H9 (cell line): ENCODE data around the gene KCNAB1. TPM values are rescaled to one million over a fixed set of nuclear protein-coding genes. Genes with fewer than 3 reads are reported as not detected.

Source experiments
- DNase-seq: peaks from one replicate; pipeline ENCODE4 v3.0.0-alpha.2; 2017
- H2AFZ ChIP-seq: one replicate; pipeline ENCODE4 v1.6.1; 2013; ENCODE audit warnings: mild to moderate bottlenecking, low read length, control low read depth, moderate library complexity
- H2AK5ac ChIP-seq: 2 replicates; pipeline ENCODE4 v1.6.1; 2013; ENCODE audit warnings: low read length, control low read depth, mixed read lengths; ENCODE audit not compliant: insufficient read length
- H2BK120ac ChIP-seq: one replicate; pipeline ENCODE4 v1.6.1; 2013; ENCODE audit warnings: low read depth, mild to moderate bottlenecking, low read length, control low read depth, inconsistent platforms; ENCODE audit not compliant: poor library complexity, severe bottlenecking
- H2BK12ac ChIP-seq: 2 replicates; pipeline ENCODE4 v1.6.1; 2013; ENCODE audit warnings: low read length, control low read depth, mixed read lengths, low read depth; ENCODE audit not compliant: insufficient read length
- H2BK15ac ChIP-seq: 2 replicates; pipeline ENCODE4 v1.6.1; 2013; ENCODE audit warnings: low read depth, low read length, control low read depth
- H2BK20ac ChIP-seq: one replicate; pipeline ENCODE4 v1.6.1; 2013; ENCODE audit warnings: low read depth, mild to moderate bottlenecking, low read length, control low read depth, inconsistent platforms; ENCODE audit not compliant: poor library complexity, severe bottlenecking
- H2BK5ac ChIP-seq: 2 replicates; pipeline ENCODE4 v1.6.1; 2013; ENCODE audit warnings: low read length, control low read depth, mixed read lengths; ENCODE audit not compliant: insufficient read length
- H3K14ac ChIP-seq: 2 replicates; pipeline ENCODE4 v1.6.1; 2013; ENCODE audit warnings: low read length, control low read depth; ENCODE audit not compliant: insufficient read depth
- H3K18ac ChIP-seq: 2 replicates; pipeline ENCODE4 v1.6.1; 2013; ENCODE audit warnings: low read depth, mild to moderate bottlenecking, mixed read lengths, low read length, control low read depth; ENCODE audit not compliant: insufficient read length
- H3K23ac ChIP-seq: 2 replicates; pipeline ENCODE4 v1.6.1; 2013; ENCODE audit warnings: low read length, control low read depth, mixed read lengths, low read depth; ENCODE audit not compliant: insufficient read length
- H3K23me2 ChIP-seq: 2 replicates; pipeline ENCODE4 v1.6.1; 2013; ENCODE audit warnings: low read depth, mild to moderate bottlenecking, mixed read lengths, low read length, control low read depth; ENCODE audit not compliant: insufficient read length, poor library complexity, severe bottlenecking
- H3K27ac ChIP-seq: 2 replicates; pipeline ENCODE4 v1.5.1; 2013; ENCODE audit warnings: low read length, control low read depth, mixed read lengths, low read depth; ENCODE audit not compliant: insufficient read length
- H3K27me3 ChIP-seq: 2 replicates; pipeline ENCODE4 v1.6.1; 2013; ENCODE audit warnings: low read length, control low read depth, inconsistent platforms; ENCODE audit not compliant: insufficient read depth
- H3K4ac ChIP-seq: 2 replicates; pipeline ENCODE4 v1.6.1; 2013; ENCODE audit warnings: low read depth, mild to moderate bottlenecking, control low read depth, inconsistent platforms, low read length, moderate library complexity
- H3K4me1 ChIP-seq: 2 replicates; pipeline ENCODE4 v1.6.1; 2013; ENCODE audit warnings: low read length, control low read depth, inconsistent platforms; ENCODE audit not compliant: insufficient read depth
- H3K4me2 ChIP-seq: 2 replicates; pipeline ENCODE4 v1.6.1; 2013; ENCODE audit warnings: low read length, control low read depth, mixed read lengths; ENCODE audit not compliant: insufficient read length, insufficient read depth
- H3K56ac ChIP-seq: 2 replicates; pipeline ENCODE4 v1.6.1; 2013; ENCODE audit warnings: low read depth, mild to moderate bottlenecking, mixed read lengths, low read length, control low read depth; ENCODE audit not compliant: insufficient read length
- H3K79me1 ChIP-seq: 2 replicates; pipeline ENCODE4 v1.6.1; 2013; ENCODE audit warnings: low read depth, mild to moderate bottlenecking, moderate library complexity, low read length, control low read depth, inconsistent platforms; ENCODE audit not compliant: insufficient read depth, poor library complexity, severe bottlenecking
- H3K79me2 ChIP-seq: 2 replicates; pipeline ENCODE4 v1.6.1; 2013; ENCODE audit warnings: low read length, control low read depth, inconsistent platforms; ENCODE audit not compliant: insufficient read depth
- H3K9ac ChIP-seq: 2 replicates; pipeline ENCODE4 v1.6.1; 2013; ENCODE audit warnings: low read length, control low read depth, mixed read lengths; ENCODE audit not compliant: insufficient read length; ENCODE audit errors: extremely low read depth
- H3K9me3 ChIP-seq: one replicate; pipeline ENCODE4 v1.6.1; 2013; ENCODE audit warnings: low read depth, low read length, inconsistent platforms; ENCODE audit not compliant: control insufficient read depth
- H3T11ph ChIP-seq: one replicate; pipeline ENCODE4 v1.6.1; 2013; ENCODE audit warnings: mild to moderate bottlenecking, low read length, control low read depth, inconsistent platforms
- H4K20me1 ChIP-seq: one replicate; pipeline ENCODE4 v1.6.1; 2013; ENCODE audit not compliant: control insufficient read depth, insufficient read length, insufficient read depth
- H4K5ac ChIP-seq: 2 replicates; pipeline ENCODE4 v1.6.1; 2013; ENCODE audit warnings: low read depth, mild to moderate bottlenecking, mixed read lengths, low read length, control low read depth; ENCODE audit not compliant: insufficient read length
- H4K8ac ChIP-seq: replicated peaks from 2 replicates; pipeline ENCODE4 v1.6.1; 2013; ENCODE audit warnings: low read length, control low read depth, mixed read lengths, low read depth; ENCODE audit not compliant: insufficient read length
- H4K91ac ChIP-seq: 2 replicates; pipeline ENCODE4 v1.6.1; 2013; ENCODE audit warnings: low read depth, mild to moderate bottlenecking, moderate library complexity, mixed read lengths, low read length, control low read depth; ENCODE audit not compliant: insufficient read length
- H3K27ac Mint-ChIP-seq, 3 experiments: 2 replicates in 2 of 3; 3 replicates in 1 of 3; pipeline ENCODE4 v1.8.0; 2020 to 2021; ENCODE audit warnings: mixed read lengths in 3 of 3, mild to moderate bottlenecking in 1 of 3, moderate library complexity in 1 of 3
- H3K27me3 Mint-ChIP-seq: 2 replicates; pipeline ENCODE4 v1.8.0; 2021; ENCODE audit warnings: low read depth, mild to moderate bottlenecking, moderate library complexity, mixed read lengths
- H3K36me3 Mint-ChIP-seq, 3 experiments: 2 replicates in 2 of 3; 3 replicates in 1 of 3; pipeline ENCODE4 v1.8.0; 2020 to 2021; ENCODE audit warnings: low read depth in 3 of 3, mixed read lengths in 3 of 3; ENCODE audit not compliant: insufficient read depth in 1 of 3
- H3K4me1 Mint-ChIP-seq, 2 experiments: 2 replicates each; pipeline ENCODE4 v1.8.0; 2020; ENCODE audit warnings: mixed read lengths in 2 of 2
- H3K4me3 Mint-ChIP-seq, 2 experiments: 2 replicates in 1 of 2; 3 replicates in 1 of 2; pipeline ENCODE4 v1.8.0; 2020 to 2021; ENCODE audit warnings: mild to moderate bottlenecking in 2 of 2, mixed read lengths in 2 of 2, moderate library complexity in 1 of 2
- H3K9me3 Mint-ChIP-seq, 2 experiments: 2 replicates in 1 of 2; 3 replicates in 1 of 2; pipeline ENCODE4 v1.8.0; 2020; ENCODE audit warnings: mild to moderate bottlenecking in 2 of 2, mixed read lengths in 2 of 2, moderate library complexity in 1 of 2
- CTCF ChIP-seq: fragments of 200-600 bp; sonication (generic); conservative IDR thresholded peaks from 3 replicates; pipeline ENCODE4 v1.8.0; 2021; ENCODE audit warnings: antibody characterized with exemption, mild to moderate bottlenecking
- WGBS: extraction: QIAGEN DNeasy Blood & Tissue Kit; methylation state at CpG from one replicate; pipeline ENCODE4 v1.1.7; 2013; ENCODE audit warnings: missing lambda C conversion rate, low lambda C conversion rate, mixed read lengths; ENCODE audit not compliant: insufficient read length; ENCODE audit errors: extremely low coverage; 5-methylcytosine and 5-hydroxymethylcytosine counted together
- total RNA-seq: library from RNA; stranded (reverse); gene quantifications from 2 replicates; pipeline ENCODE4 v1.2.1, GENCODE V29; 2021

Gene KCNAB1
- total RNA-seq, 1 experiment from 2014 or later: 3.7 TPM

- Histone ChIP-seq H3K23ac (no peak overlapping the region), H3K4me1 (no peaks in the 10 kb centered on the region), H3T11ph (no peak overlapping the region), H3K56ac (no peak overlapping the region), H2BK15ac (no peak overlapping the region), H2BK12ac (no peak overlapping the region), H2AK5ac (no peak overlapping the region), H3K27ac (no peak overlapping the region), H3K18ac (no peak overlapping the region), H2AFZ (no peak overlapping the region), H3K14ac (no peak overlapping the region), H4K8ac (no peak overlapping the region), H3K23me2 (no peaks in the 10 kb centered on the region), H3K4ac (no peak overlapping the region), H3K79me1 (no peaks in the 10 kb centered on the region), H4K91ac (no peak overlapping the region), H4K5ac (no peak overlapping the region), H3K9me3 (no peaks in the 10 kb centered on the region), H2BK5ac (no peak overlapping the region), H3K79me2 (no peaks in the 10 kb centered on the region), H3K9ac (no peak overlapping the region), H4K20me1 (no peaks in the 10 kb centered on the region), H2BK120ac (no peak overlapping the region), H2BK20ac (no peak overlapping the region), H3K4me2 (no peak overlapping the region), H3K27me3 (no peaks in the 10 kb centered on the region)
- TF ChIP-seq CTCF: no peak
- no peak for DNase-seq
- Mint-ChIP-seq H3K36me3 (no peaks in the 10 kb centered on the region), H3K9me3 (no peaks in the 10 kb centered on the region; a peak in 1 of 5 replicates), H3K27ac (no peak overlapping the region), H3K4me3 (no peak overlapping the region), H3K27me3 (no peaks in the 10 kb centered on the region), H3K4me1 (peaks cover 24 to 29% of the 10 kb centered on the region in 2 experiments)
- WGBS: no CpG with 5 or more reads among the region's 10 CpGs
Measured at GRCh38 chr3:156445117-156446090, 325.0 kb downstream of the KCNAB1 start.
